ENCODE results near the gene RCOR3.

RCOR3 gene

GRCh38 chr1:211326140-211326527 is 67.0 kb downstream of the RCOR3 start:
- no peak for DNase-seq

- DNase-seq: no peak
Observed at GRCh38 chr1:211326528-211327345, 67.6 kb downstream of the RCOR3 start, which contains the start of gene TRAF5. TSS of gene TRAF5 (plus strand) at chr1:211326833. CDS start at chr1:211353240, 26,407 bp downstream.

- no peak for DNase-seq
Observed at GRCh38 chr1:211327346-211327921, 68.3 kb downstream of the RCOR3 start.

GRCh38 chr1:211328084-211328694 is 69.0 kb downstream of the RCOR3 start:
- no peak for DNase-seq

- DNase-seq: peak; percentile 72
Observed at GRCh38 chr1:211328866-211329475, 69.8 kb downstream of the RCOR3 start.

- no peak for DNase-seq
Observed at GRCh38 chr1:211329764-211330201, 70.6 kb downstream of the RCOR3 start.

- no peak for DNase-seq
Observed at GRCh38 chr1:211330282-211330936, 71.2 kb downstream of the RCOR3 start.

GRCh38 chr1:211331011-211331709 is 72.0 kb downstream of the RCOR3 start:
- DNase-seq: no peak

GRCh38 chr1:211332036-211332616 is 73.0 kb downstream of the RCOR3 start:
- DNase-seq: no peak

GRCh38 chr1:211332830-211333229 is 73.7 kb downstream of the RCOR3 start:
- DNase-seq: no peak

- no peak for DNase-seq
Observed at GRCh38 chr1:211333906-211334305, 74.7 kb downstream of the RCOR3 start.

GRCh38 chr1:211334986-211335385 is 75.8 kb downstream of the RCOR3 start:
- DNase-seq: no peak

GRCh38 chr1:211335522-211336157 is 76.5 kb downstream of the RCOR3 start:
- no peak for DNase-seq

- DNase-seq: no peak
Observed at GRCh38 chr1:211336161-211336560, 77.0 kb downstream of the RCOR3 start.

- DNase-seq: no peak
Observed at GRCh38 chr1:211336775-211337174, 77.6 kb downstream of the RCOR3 start.

- DNase-seq: no peak
Observed at GRCh38 chr1:211337430-211338223, 78.5 kb downstream of the RCOR3 start.

- no peak for DNase-seq
Observed at GRCh38 chr1:211338224-211338620, 79.1 kb downstream of the RCOR3 start.

- no peak for DNase-seq
Observed at GRCh38 chr1:211339631-211340041, 80.5 kb downstream of the RCOR3 start.

GRCh38 chr1:211340622-211341507 is 81.7 kb downstream of the RCOR3 start:
- no peak for DNase-seq

All from DMS 273 treated with DMSO at 0.1 percent for 48 hours (cell line).